Measurements from ENCODE around the gene FAM124A.

GRCh38 chr13:51220706-51221105 is 1.5 kb upstream of the FAM124A start:
- TF ChIP-seq CTCF (IDR thresholded peaks at IDR 0.05; ENCODE audit: extremely low read depth in 1 of 2, insufficient read depth in 1 of 2, low read depth in 1 of 2, low read length in 2 of 2) (no peak), POLR2AphosphoS5 (IDR thresholded peaks at IDR 0.05; ENCODE audit: insufficient read depth, low read depth, low read length) (no peak), MYC (IDR thresholded peaks at IDR 0.05; ENCODE audit: low read depth, low read length) (no peak), POLR2A (IDR thresholded peaks at IDR 0.05; ENCODE audit: low read depth, low read length) (no peak), GATA2 (IDR thresholded peaks at IDR 0.05; ENCODE audit: insufficient read depth, insufficient read length, low read depth, low read length) (no peak)

Measured in endothelial cell of umbilical vein (primary cell).